Heart left ventricle (tissue), 13 donors: ENCODE results near the gene XYLT2.

Experiments
- CTCF ChIP-seq, 12 donors: fragments of 200-600 bp; sonication (generic) in 4 of 12; IDR thresholded peaks; one replicate each; pipeline versions ENCODE4 v1.5.0 to v1.8.0; 2018 to 2022; ENCODE audit warnings: antibody characterized with exemption in 12 of 12, mild to moderate bottlenecking in 5 of 12
- POLR2A ChIP-seq, 2 donors: fragments of 450-650 bp; IDR thresholded peaks; one replicate each; pipeline ENCODE4 v1.6.1; 2017; ENCODE audit warnings: antibody characterized with exemption in 2 of 2, mild to moderate bottlenecking in 2 of 2, moderate library complexity in 2 of 2
- donor health status: ischemic (EF 13 %, LVEDD 7.1; RV severe dilation, severe dysfunction).
- donor health status: DM: no; HTN: yes; CAD: no.
- donor health status: DM: no; HTN: no; CAD: no.
- donor health status: ischemic (EF 25% LVEDD 6.9; RV normal size, moderate dysfunction).
- donor health status: ischemic (EF 25% LVEDD 5.7; RV mildly dilated, moderate dysfunction).
- donor health status: ischemic (EF 35%, LVEDD 5.7; RV mildly dilated, moderate dysfunction).
- donor health status: nonischemic (EF 11% LVEDD 7.7; RV severe dilation, severe dysfunction).
- donor health status: DM: yes; HTN: yes; CAD: no.
- donor health status: PGD.
- donor health status: ischemic (EF 29% LVEDD 5.4; RV normal size, mild dysfunction).
- donor health status: nonischemic (EF 23%, LVEDD 6.1; RV moderate dilation, normal function).

DNA sequence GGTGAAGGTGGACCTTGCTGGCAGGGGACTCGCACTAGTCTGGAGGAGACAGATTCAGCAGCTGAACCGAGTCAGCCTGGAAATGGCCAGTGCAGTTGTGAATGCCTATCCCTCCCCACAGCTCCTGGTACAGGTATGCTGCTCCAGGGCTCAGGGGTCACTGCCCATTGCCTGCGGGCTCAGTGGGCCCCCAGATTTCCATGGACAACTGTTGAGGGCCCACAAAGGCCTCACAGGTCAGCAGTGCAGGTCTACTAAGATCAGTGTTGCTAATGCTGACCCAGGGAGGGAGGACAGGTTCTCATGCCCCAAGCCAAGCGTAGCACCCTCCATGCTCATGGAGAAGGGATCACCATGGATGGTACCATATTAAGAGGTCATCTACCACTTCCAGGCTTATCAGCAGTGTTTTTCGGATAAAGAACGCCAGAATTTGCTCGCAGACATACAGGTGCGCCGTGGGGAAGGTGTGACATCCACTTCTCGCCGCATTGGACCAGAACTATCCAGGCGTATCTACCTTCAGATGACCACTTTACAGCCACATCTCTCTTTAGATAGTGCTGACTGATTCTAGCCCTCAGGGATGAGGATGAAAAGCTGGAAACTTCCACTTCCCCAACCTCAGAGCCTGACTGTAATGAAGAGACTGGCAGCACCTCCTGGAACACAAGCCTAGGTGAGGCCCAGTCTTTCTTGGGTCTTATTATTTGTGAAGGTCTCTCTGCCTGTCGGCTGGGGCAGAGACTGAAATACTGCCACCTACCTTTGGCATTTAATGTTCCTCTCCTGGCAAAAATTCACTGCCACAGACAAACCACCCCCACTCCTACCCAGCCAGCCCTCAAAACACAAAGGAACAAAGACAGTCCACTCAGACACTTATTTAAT, 34.7 kb downstream of the XYLT2 start:
- TF ChIP-seq CTCF (IDR thresholded peaks at IDR 0.05) (no peak), POLR2A (IDR thresholded peaks at IDR 0.05) (no peak)
